HEK293T (cell line): Measurements from ENCODE around the gene SUMF2.
"Not testable (repeated sequence)": the region's sequence is repeated elsewhere in the genome, so short reads cannot be mapped to it uniquely, and the experiment has no call there.

Experiments
- CTCF ChIA-PET: fragments of 350-600 bp; formaldehyde crosslinking; extraction: SDS; loops from one replicate; lab custom pipeline; 2021; ENCODE audit warnings: antibody characterized with exemption, inconsistent platforms; lab: Yijun Ruan, JAX
- POLR2A ChIA-PET: fragments of 350-600 bp; formaldehyde crosslinking; extraction: SDS; loops from one replicate; lab custom pipeline; 2020; ENCODE audit warnings: antibody characterized with exemption, inconsistent platforms; lab: Yijun Ruan, JAX
- DNase-seq: peaks from one replicate; pipeline ENCODE4 v3.0.0; 2012; ENCODE audit warnings: mixed read lengths; ENCODE audit errors: extremely low spot score
- ARNT ChIP-seq: fragments of 450-650 bp; IDR thresholded peaks from 2 replicates; pipeline ENCODE4 v1.6.1; 2017; ENCODE audit warnings: mild to moderate bottlenecking
- BHLHE40 ChIP-seq: fragments of 450-650 bp; IDR thresholded peaks from 2 replicates; pipeline ENCODE4 v1.6.1; 2016; ENCODE audit warnings: mild to moderate bottlenecking, moderate library complexity, borderline replicate concordance
- CTBP1 ChIP-seq: fragments of 450-650 bp; IDR thresholded peaks from 2 replicates; pipeline ENCODE4 v1.6.1; 2016; ENCODE audit warnings: borderline replicate concordance
- ELF4 ChIP-seq: fragments of 450-650 bp; IDR thresholded peaks from 2 replicates; pipeline ENCODE4 v1.6.1; 2017; ENCODE audit warnings: antibody characterized with exemption
- FOXA1 ChIP-seq: fragments of 450-650 bp; IDR thresholded peaks from 2 replicates; pipeline ENCODE4 v1.6.1; 2016; ENCODE audit warnings: mild to moderate bottlenecking
- FOXK2 ChIP-seq: fragments of 450-650 bp; IDR thresholded peaks from 2 replicates; pipeline ENCODE4 v1.6.1; 2016; ENCODE audit warnings: mild to moderate bottlenecking
- FOXM1 ChIP-seq: fragments of 450-650 bp; IDR thresholded peaks from 2 replicates; pipeline ENCODE4 v1.6.1; 2017; ENCODE audit warnings: mild to moderate bottlenecking, borderline replicate concordance
- HDGF ChIP-seq: fragments of 450-650 bp; IDR thresholded peaks from 2 replicates; pipeline ENCODE4 v1.6.1; 2017; ENCODE audit warnings: antibody characterized with exemption, borderline replicate concordance
- L3MBTL2 ChIP-seq: fragments of 450-650 bp; conservative IDR thresholded peaks from 2 replicates; pipeline ENCODE4 v1.6.1; 2016; ENCODE audit warnings: mild to moderate bottlenecking
- LEF1 ChIP-seq: fragments of 450-650 bp; IDR thresholded peaks from 2 replicates; pipeline ENCODE4 v1.6.1; 2017; ENCODE audit warnings: mild to moderate bottlenecking, borderline replicate concordance
- NFRKB ChIP-seq: fragments of 450-650 bp; IDR thresholded peaks from 2 replicates; pipeline ENCODE4 v1.6.1; 2016; ENCODE audit warnings: mild to moderate bottlenecking, moderate library complexity
- SP1 ChIP-seq: fragments of 450-650 bp; IDR thresholded peaks from 2 replicates; pipeline ENCODE4 v1.6.1; 2017
- SUZ12 ChIP-seq: fragments of 450-650 bp; IDR thresholded peaks from 2 replicates; pipeline ENCODE4 v1.6.1; 2016; ENCODE audit warnings: mild to moderate bottlenecking
- TARDBP ChIP-seq: fragments of 450-650 bp; IDR thresholded peaks from 2 replicates; pipeline ENCODE4 v1.6.1; 2016
- ZNF384 ChIP-seq: fragments of 450-650 bp; IDR thresholded peaks from 2 replicates; pipeline ENCODE4 v1.6.1; 2016
- TF ChIP-seq, protein P1 (sequence below): fragments of 450-650 bp; IDR thresholded peaks from 2 replicates; pipeline ENCODE4 v1.6.1; 2016

SUMF2 gene

GRCh38 chr7:56107954-56108258 is 43.8 kb downstream of the SUMF2 start:
- POLR2A ChIA-PET = no interaction called here
- TF ChIP-seq BHLHE40 = no peak
- no peak for TF ChIP-seq FOXM1
- TF ChIP-seq FOXK2 = no peak
- TF ChIP-seq HDGF = no peak
- no peak for TF ChIP-seq ELF4
- TF ChIP-seq SUZ12 = no peak
- TF ChIP-seq, protein P1, sequence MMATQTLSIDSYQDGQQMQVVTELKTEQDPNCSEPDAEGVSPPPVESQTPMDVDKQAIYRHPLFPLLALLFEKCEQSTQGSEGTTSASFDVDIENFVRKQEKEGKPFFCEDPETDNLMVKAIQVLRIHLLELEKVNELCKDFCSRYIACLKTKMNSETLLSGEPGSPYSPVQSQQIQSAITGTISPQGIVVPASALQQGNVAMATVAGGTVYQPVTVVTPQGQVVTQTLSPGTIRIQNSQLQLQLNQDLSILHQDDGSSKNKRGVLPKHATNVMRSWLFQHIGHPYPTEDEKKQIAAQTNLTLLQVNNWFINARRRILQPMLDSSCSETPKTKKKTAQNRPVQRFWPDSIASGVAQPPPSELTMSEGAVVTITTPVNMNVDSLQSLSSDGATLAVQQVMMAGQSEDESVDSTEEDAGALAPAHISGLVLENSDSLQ = no peak
- no peak for TF ChIP-seq ARNT
- no peak for TF ChIP-seq FOXA1
- no peak for TF ChIP-seq LEF1
- TF ChIP-seq ZNF384 = no peak
- TF ChIP-seq CTBP1 = no peak
- no peak for DNase-seq
- CTCF ChIA-PET = no interaction called here

DNA sequence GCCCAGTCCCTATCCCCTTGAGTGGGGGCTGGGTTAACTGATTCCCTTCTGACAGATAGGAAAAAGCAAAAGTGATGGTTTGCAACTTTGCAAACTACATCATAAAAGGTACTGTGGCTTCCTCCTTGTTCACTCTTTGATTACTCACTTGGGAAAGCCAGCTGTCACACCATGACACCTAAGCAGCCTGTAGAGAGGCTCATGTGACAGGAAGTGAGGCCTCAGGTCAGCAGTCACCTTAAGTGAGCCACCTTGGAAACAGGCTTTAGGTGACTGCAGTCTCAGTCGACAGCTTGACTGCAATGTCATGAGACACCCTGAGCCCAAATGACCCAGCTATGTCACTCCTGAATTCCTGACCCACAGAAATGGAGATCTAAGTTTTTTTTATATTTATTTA is 46.5 kb downstream of the SUMF2 start:
- POLR2A ChIA-PET = no interaction called here
- TF ChIP-seq BHLHE40 (no peak), ELF4 (no peak), ZNF384 (no peak), HDGF (no peak), NFRKB (no peak), SUZ12 (no peak)
- TF ChIP-seq, protein P1 = no peak
- CTCF ChIA-PET = no interaction called here
- no peak for DNase-seq

DNA sequence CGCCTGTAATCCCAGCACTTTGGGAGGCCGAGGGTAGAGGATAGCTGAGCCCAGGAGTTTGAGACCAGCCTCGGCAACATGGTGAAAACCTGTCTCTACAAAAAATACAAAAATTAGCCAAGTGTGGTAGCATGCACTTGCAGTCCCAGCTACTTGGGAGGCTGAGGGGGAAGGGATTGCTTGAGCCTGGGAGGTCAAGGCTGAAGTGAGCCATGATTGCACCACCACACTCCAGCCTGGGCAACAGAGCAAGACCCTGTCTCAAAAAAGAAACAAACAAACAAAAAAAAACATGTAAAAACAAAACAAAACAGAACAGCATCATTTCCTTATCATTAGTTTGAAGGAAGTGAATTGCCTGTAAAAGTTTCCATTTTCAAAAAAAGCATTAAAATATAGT is 48.2 kb downstream of the SUMF2 start:
- DNase-seq, POLR2A ChIA-PET, CTCF ChIA-PET: not testable (repeated sequence)

GRCh38 chr7:56115852-56116538 is 51.9 kb downstream of the SUMF2 start, which contains the start of gene NUPR2:
TSS of gene NUPR2 (minus strand) at chr7:56116417. CDS start at chr7:56116314, 103 bp downstream.
- no peak for TF ChIP-seq SUZ12
- no peak for TF ChIP-seq LEF1
- no peak for TF ChIP-seq NFRKB
- TF ChIP-seq FOXM1 = no peak
- ChIA-PET POLR2A (interaction anchor here (1.5 kb wide), 1 partner anchor 10 kb away, joined by 5 read pairs; the partner anchor contains the start of gene CHCHD2), CTCF (no interaction called here)
- no peak for DNase-seq

DNA sequence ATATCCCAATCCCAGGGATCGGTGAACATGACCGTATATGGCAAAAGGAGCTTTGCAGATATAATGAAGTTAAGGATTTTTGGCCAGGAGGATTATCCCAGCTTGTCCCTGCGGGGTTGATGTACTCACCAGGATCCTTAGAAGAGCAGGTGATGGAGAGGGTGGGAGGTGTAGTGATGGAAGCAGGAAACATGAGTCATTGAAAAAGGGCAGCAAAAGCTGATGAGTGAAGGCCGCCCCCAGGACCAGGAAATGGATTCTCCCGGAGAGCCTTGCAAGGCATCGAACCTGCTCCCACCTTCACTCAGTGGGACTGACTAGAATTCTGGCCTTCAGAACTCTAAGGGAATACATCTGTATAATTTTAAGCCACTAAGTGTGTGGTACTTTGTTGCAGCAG is 57.4 kb downstream of the SUMF2 start:
- ChIA-PET POLR2A (no interaction called here), CTCF (no interaction called here)
- TF ChIP-seq FOXA1 (no peak), LEF1 (no peak), SUZ12 (no peak), FOXK2 (no peak), SP1 (no peak), ELF4 (no peak), HDGF (no peak), FOXM1 (no peak), L3MBTL2 (no peak), ZNF384 (no peak), TARDBP (no peak), NFRKB (no peak), ARNT (no peak), BHLHE40 (no peak), CTBP1 (no peak)
- TF ChIP-seq, protein P1 = no peak
- no peak for DNase-seq

DNA sequence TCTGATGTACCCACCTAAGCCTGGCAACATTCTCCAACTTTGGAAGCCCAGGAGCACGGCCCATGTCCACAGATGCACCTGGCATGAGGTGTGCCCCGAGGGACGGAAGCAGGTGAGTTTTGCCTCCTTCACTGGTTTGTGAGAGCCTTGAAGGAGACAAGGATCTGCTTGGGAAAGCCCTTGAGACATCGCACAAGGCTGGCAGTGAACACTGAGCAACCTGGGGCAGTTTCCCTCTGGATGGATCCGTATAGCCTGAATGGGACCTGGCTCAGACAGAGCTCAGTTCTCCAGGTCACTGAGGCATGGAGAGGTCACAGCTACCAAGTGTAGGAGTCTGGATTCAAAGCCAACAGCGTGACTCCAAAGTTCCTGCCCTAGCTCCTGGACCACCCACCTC is 60.9 kb downstream of the SUMF2 start:
- CTCF ChIA-PET = interaction anchor here (0.5 kb wide), 1 partner anchor 8 kb away, joined by 5 read pairs; no protein-coding TSS in a partner anchor
- POLR2A ChIA-PET = no interaction called here
- TF ChIP-seq FOXK2 = no peak
- no peak for TF ChIP-seq ARNT
- TF ChIP-seq FOXM1 = no peak
- TF ChIP-seq NFRKB = no peak
- no peak for TF ChIP-seq ELF4
- TF ChIP-seq, protein P1 = no peak
- no peak for TF ChIP-seq ZNF384
- TF ChIP-seq CTBP1 = no peak
- TF ChIP-seq TARDBP = no peak
- no peak for TF ChIP-seq BHLHE40
- TF ChIP-seq SUZ12 = no peak
- TF ChIP-seq HDGF = no peak
- no peak for TF ChIP-seq SP1
- TF ChIP-seq FOXA1 = no peak
- TF ChIP-seq L3MBTL2 = no peak
- TF ChIP-seq LEF1 = no peak
- DNase-seq = no peak
